H9 (cell line): Measurements from ENCODE around the gene PRF1. TPM values are rescaled to one million over a fixed set of nuclear protein-coding genes. Genes with fewer than 3 reads are reported as not detected.

ENCODE experiments used
- DNase-seq: peaks from one replicate; pipeline ENCODE4 v3.0.0-alpha.2; 2017
- H2AFZ ChIP-seq: one replicate; pipeline ENCODE4 v1.6.1; 2013; ENCODE audit warnings: mild to moderate bottlenecking, low read length, control low read depth, moderate library complexity
- H2AK5ac ChIP-seq: 2 replicates; pipeline ENCODE4 v1.6.1; 2013; ENCODE audit warnings: low read length, control low read depth, mixed read lengths; ENCODE audit not compliant: insufficient read length
- H2BK120ac ChIP-seq: one replicate; pipeline ENCODE4 v1.6.1; 2013; ENCODE audit warnings: low read depth, mild to moderate bottlenecking, low read length, control low read depth, inconsistent platforms; ENCODE audit not compliant: poor library complexity, severe bottlenecking
- H2BK12ac ChIP-seq: 2 replicates; pipeline ENCODE4 v1.6.1; 2013; ENCODE audit warnings: low read length, control low read depth, mixed read lengths, low read depth; ENCODE audit not compliant: insufficient read length
- H2BK15ac ChIP-seq: 2 replicates; pipeline ENCODE4 v1.6.1; 2013; ENCODE audit warnings: low read depth, low read length, control low read depth
- H2BK20ac ChIP-seq: one replicate; pipeline ENCODE4 v1.6.1; 2013; ENCODE audit warnings: low read depth, mild to moderate bottlenecking, low read length, control low read depth, inconsistent platforms; ENCODE audit not compliant: poor library complexity, severe bottlenecking
- H2BK5ac ChIP-seq: 2 replicates; pipeline ENCODE4 v1.6.1; 2013; ENCODE audit warnings: low read length, control low read depth, mixed read lengths; ENCODE audit not compliant: insufficient read length
- H3K14ac ChIP-seq: 2 replicates; pipeline ENCODE4 v1.6.1; 2013; ENCODE audit warnings: low read length, control low read depth; ENCODE audit not compliant: insufficient read depth
- H3K18ac ChIP-seq: 2 replicates; pipeline ENCODE4 v1.6.1; 2013; ENCODE audit warnings: low read depth, mild to moderate bottlenecking, mixed read lengths, low read length, control low read depth; ENCODE audit not compliant: insufficient read length
- H3K23ac ChIP-seq: 2 replicates; pipeline ENCODE4 v1.6.1; 2013; ENCODE audit warnings: low read length, control low read depth, mixed read lengths, low read depth; ENCODE audit not compliant: insufficient read length
- H3K23me2 ChIP-seq: 2 replicates; pipeline ENCODE4 v1.6.1; 2013; ENCODE audit warnings: low read depth, mild to moderate bottlenecking, mixed read lengths, low read length, control low read depth; ENCODE audit not compliant: insufficient read length, poor library complexity, severe bottlenecking
- H3K27ac ChIP-seq: 2 replicates; pipeline ENCODE4 v1.5.1; 2013; ENCODE audit warnings: low read length, control low read depth, mixed read lengths, low read depth; ENCODE audit not compliant: insufficient read length
- H3K27me3 ChIP-seq: 2 replicates; pipeline ENCODE4 v1.6.1; 2013; ENCODE audit warnings: low read length, control low read depth, inconsistent platforms; ENCODE audit not compliant: insufficient read depth
- H3K4ac ChIP-seq: 2 replicates; pipeline ENCODE4 v1.6.1; 2013; ENCODE audit warnings: low read depth, mild to moderate bottlenecking, control low read depth, inconsistent platforms, low read length, moderate library complexity
- H3K4me1 ChIP-seq: 2 replicates; pipeline ENCODE4 v1.6.1; 2013; ENCODE audit warnings: low read length, control low read depth, inconsistent platforms; ENCODE audit not compliant: insufficient read depth
- H3K4me2 ChIP-seq: 2 replicates; pipeline ENCODE4 v1.6.1; 2013; ENCODE audit warnings: low read length, control low read depth, mixed read lengths; ENCODE audit not compliant: insufficient read length, insufficient read depth
- H3K56ac ChIP-seq: 2 replicates; pipeline ENCODE4 v1.6.1; 2013; ENCODE audit warnings: low read depth, mild to moderate bottlenecking, mixed read lengths, low read length, control low read depth; ENCODE audit not compliant: insufficient read length
- H3K79me1 ChIP-seq: 2 replicates; pipeline ENCODE4 v1.6.1; 2013; ENCODE audit warnings: low read depth, mild to moderate bottlenecking, moderate library complexity, low read length, control low read depth, inconsistent platforms; ENCODE audit not compliant: insufficient read depth, poor library complexity, severe bottlenecking
- H3K79me2 ChIP-seq: 2 replicates; pipeline ENCODE4 v1.6.1; 2013; ENCODE audit warnings: low read length, control low read depth, inconsistent platforms; ENCODE audit not compliant: insufficient read depth
- H3K9ac ChIP-seq: 2 replicates; pipeline ENCODE4 v1.6.1; 2013; ENCODE audit warnings: low read length, control low read depth, mixed read lengths; ENCODE audit not compliant: insufficient read length; ENCODE audit errors: extremely low read depth
- H3K9me3 ChIP-seq: one replicate; pipeline ENCODE4 v1.6.1; 2013; ENCODE audit warnings: low read depth, low read length, inconsistent platforms; ENCODE audit not compliant: control insufficient read depth
- H3T11ph ChIP-seq: one replicate; pipeline ENCODE4 v1.6.1; 2013; ENCODE audit warnings: mild to moderate bottlenecking, low read length, control low read depth, inconsistent platforms
- H4K20me1 ChIP-seq: one replicate; pipeline ENCODE4 v1.6.1; 2013; ENCODE audit not compliant: control insufficient read depth, insufficient read length, insufficient read depth
- H4K5ac ChIP-seq: 2 replicates; pipeline ENCODE4 v1.6.1; 2013; ENCODE audit warnings: low read depth, mild to moderate bottlenecking, mixed read lengths, low read length, control low read depth; ENCODE audit not compliant: insufficient read length
- H4K8ac ChIP-seq: replicated peaks from 2 replicates; pipeline ENCODE4 v1.6.1; 2013; ENCODE audit warnings: low read length, control low read depth, mixed read lengths, low read depth; ENCODE audit not compliant: insufficient read length
- H4K91ac ChIP-seq: 2 replicates; pipeline ENCODE4 v1.6.1; 2013; ENCODE audit warnings: low read depth, mild to moderate bottlenecking, moderate library complexity, mixed read lengths, low read length, control low read depth; ENCODE audit not compliant: insufficient read length
- H3K27ac Mint-ChIP-seq, 3 experiments: 2 replicates in 2 of 3; 3 replicates in 1 of 3; pipeline ENCODE4 v1.8.0; 2020 to 2021; ENCODE audit warnings: mixed read lengths in 3 of 3, mild to moderate bottlenecking in 1 of 3, moderate library complexity in 1 of 3
- H3K27me3 Mint-ChIP-seq: 2 replicates; pipeline ENCODE4 v1.8.0; 2021; ENCODE audit warnings: low read depth, mild to moderate bottlenecking, moderate library complexity, mixed read lengths
- H3K36me3 Mint-ChIP-seq, 3 experiments: 2 replicates in 2 of 3; 3 replicates in 1 of 3; pipeline ENCODE4 v1.8.0; 2020 to 2021; ENCODE audit warnings: low read depth in 3 of 3, mixed read lengths in 3 of 3; ENCODE audit not compliant: insufficient read depth in 1 of 3
- H3K4me1 Mint-ChIP-seq, 2 experiments: 2 replicates each; pipeline ENCODE4 v1.8.0; 2020; ENCODE audit warnings: mixed read lengths in 2 of 2
- H3K4me3 Mint-ChIP-seq, 2 experiments: 2 replicates in 1 of 2; 3 replicates in 1 of 2; pipeline ENCODE4 v1.8.0; 2020 to 2021; ENCODE audit warnings: mild to moderate bottlenecking in 2 of 2, mixed read lengths in 2 of 2, moderate library complexity in 1 of 2
- H3K9me3 Mint-ChIP-seq, 2 experiments: 2 replicates in 1 of 2; 3 replicates in 1 of 2; pipeline ENCODE4 v1.8.0; 2020; ENCODE audit warnings: mild to moderate bottlenecking in 2 of 2, mixed read lengths in 2 of 2, moderate library complexity in 1 of 2
- WGBS: extraction: QIAGEN DNeasy Blood & Tissue Kit; methylation state at CpG from one replicate; pipeline ENCODE4 v1.1.7; 2013; ENCODE audit warnings: missing lambda C conversion rate, low lambda C conversion rate, mixed read lengths; ENCODE audit not compliant: insufficient read length; ENCODE audit errors: extremely low coverage; 5-methylcytosine and 5-hydroxymethylcytosine counted together
- total RNA-seq: library from RNA; stranded (reverse); gene quantifications from 2 replicates; pipeline ENCODE4 v1.2.1, GENCODE V29; 2021
- TF ChIP-seq, protein P1 (sequence below): fragments of 200-600 bp; sonication (generic); conservative IDR thresholded peaks from 3 replicates; pipeline ENCODE4 v1.8.0; 2021; ENCODE audit warnings: antibody characterized with exemption, mild to moderate bottlenecking

Gene PRF1
- total RNA-seq, 1 experiment from 2014 or later = not detected

DNA sequence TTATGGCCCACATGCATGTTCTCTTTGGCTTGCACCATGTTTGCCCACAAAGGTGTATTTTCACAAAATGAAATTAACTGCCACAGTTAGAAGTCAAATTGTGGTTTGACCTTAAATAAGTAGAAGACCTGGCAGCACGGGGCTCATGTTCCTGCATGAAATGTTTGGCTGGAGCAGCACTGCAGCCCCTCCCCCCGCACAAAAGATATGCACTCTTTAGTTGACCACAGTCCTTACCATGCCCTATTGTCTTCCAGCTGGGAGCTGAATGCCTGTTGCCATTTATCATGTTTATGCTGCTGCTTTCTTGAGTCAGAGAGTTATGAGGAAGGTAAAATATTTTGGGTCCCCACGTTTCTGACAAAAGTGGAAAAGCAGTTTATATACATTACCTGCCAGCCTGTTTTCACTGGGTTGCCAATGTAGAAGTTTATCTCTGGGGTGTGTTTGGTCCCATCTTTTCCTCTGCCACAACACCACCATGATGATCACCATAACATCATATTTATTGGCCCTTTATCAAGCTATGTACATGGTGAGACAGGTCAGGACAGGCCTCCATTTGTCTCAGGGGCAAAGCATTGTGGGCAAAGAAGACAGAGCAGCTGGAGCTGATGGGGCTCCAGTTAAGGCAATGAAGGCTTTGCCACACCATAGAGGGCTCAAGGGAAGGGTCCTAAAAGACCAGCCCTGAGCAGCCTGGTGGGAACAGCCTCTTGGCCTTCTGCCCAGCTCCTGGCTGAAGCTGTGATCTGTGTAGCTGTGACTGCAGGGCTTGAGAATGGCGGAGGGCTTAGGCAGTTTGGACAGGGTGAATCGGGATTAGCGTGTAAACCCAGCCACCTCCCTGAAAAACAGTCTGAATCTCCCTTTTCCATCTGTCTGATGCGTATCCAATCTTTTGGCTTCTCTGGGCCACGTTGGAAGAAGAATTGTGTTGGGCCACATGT is 5.4 kb downstream of the PRF1 start:
- no peak overlapping the region for H2AFZ ChIP-seq
- H2BK15ac ChIP-seq = no peak overlapping the region
- H2BK12ac ChIP-seq = no peak overlapping the region
- H3K4me1 ChIP-seq = 0 out of 2 replicates have a peak, but pooled peaks cover 4% of the 10 kb centered on the region
- H3K4me3 Mint-ChIP-seq = peak overlapping the region in 1 of 2 experiments; percentile 5; a peak in 2 of 5 replicates
- H3K36me3 Mint-ChIP-seq = no peaks in the 10 kb centered on the region; a peak in 1 of 7 replicates
- TF ChIP-seq, protein P1, sequence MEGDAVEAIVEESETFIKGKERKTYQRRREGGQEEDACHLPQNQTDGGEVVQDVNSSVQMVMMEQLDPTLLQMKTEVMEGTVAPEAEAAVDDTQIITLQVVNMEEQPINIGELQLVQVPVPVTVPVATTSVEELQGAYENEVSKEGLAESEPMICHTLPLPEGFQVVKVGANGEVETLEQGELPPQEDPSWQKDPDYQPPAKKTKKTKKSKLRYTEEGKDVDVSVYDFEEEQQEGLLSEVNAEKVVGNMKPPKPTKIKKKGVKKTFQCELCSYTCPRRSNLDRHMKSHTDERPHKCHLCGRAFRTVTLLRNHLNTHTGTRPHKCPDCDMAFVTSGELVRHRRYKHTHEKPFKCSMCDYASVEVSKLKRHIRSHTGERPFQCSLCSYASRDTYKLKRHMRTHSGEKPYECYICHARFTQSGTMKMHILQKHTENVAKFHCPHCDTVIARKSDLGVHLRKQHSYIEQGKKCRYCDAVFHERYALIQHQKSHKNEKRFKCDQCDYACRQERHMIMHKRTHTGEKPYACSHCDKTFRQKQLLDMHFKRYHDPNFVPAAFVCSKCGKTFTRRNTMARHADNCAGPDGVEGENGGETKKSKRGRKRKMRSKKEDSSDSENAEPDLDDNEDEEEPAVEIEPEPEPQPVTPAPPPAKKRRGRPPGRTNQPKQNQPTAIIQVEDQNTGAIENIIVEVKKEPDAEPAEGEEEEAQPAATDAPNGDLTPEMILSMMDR = no peak
- H3K56ac ChIP-seq = no peak overlapping the region
- peaks cover 10 to 22% of the 10 kb centered on the region in 2 experiments for H3K4me1 Mint-ChIP-seq
- H4K5ac ChIP-seq = no peak overlapping the region
- no peak overlapping the region for H3K27ac Mint-ChIP-seq
- no peak overlapping the region for H4K91ac ChIP-seq
- no peak for DNase-seq
- H3K9ac ChIP-seq = no peak overlapping the region
- no peak overlapping the region for H2BK120ac ChIP-seq
- no peak overlapping the region for H2AK5ac ChIP-seq
- no peaks in the 10 kb centered on the region for H3K23me2 ChIP-seq
- no peak overlapping the region for H3K27ac ChIP-seq
- no CpG with 5 or more reads among the region's 8 CpGs for WGBS
- no peak overlapping the region for H3K18ac ChIP-seq
- H3K27me3 ChIP-seq = no peaks in the 10 kb centered on the region
- no peak overlapping the region for H2BK20ac ChIP-seq
- no peaks in the 10 kb centered on the region for H4K20me1 ChIP-seq
- H3K9me3 ChIP-seq = no peaks in the 10 kb centered on the region
- H3K27me3 Mint-ChIP-seq = no peaks in the 10 kb centered on the region
- no peak overlapping the region for H3K14ac ChIP-seq
- no peaks in the 10 kb centered on the region; a peak in 1 of 5 replicates for H3K9me3 Mint-ChIP-seq
- no peaks in the 10 kb centered on the region for H3K79me1 ChIP-seq
- no peak overlapping the region for H3K4ac ChIP-seq
- no peak overlapping the region for H3T11ph ChIP-seq
- no peak overlapping the region for H2BK5ac ChIP-seq
- no peaks in the 10 kb centered on the region for H3K79me2 ChIP-seq
- no peak overlapping the region for H3K4me2 ChIP-seq
- H4K8ac ChIP-seq = no peak overlapping the region
- no peak overlapping the region for H3K23ac ChIP-seq
